ENCODE measurements around the gene MEGF11.

Gene MEGF11

DNA sequence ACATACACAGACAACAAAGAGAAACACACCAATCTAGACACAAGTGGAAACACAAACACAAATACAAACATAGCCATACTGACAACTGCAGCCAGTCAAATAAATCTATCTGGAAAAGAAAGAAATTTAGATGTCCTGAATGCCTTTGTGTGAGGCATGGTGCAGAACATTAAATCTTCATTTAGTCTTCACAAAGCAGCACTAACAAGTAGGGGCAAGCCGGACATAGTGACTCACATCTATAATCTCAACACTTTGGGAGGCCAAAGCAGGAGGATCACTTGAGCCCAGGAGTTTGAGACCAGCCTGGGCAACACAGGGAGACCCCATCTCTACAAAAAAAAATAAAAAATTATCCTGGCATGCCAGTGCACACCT lies 11.7 kb downstream of the MEGF11 start:
- H3K9me3 Mint-ChIP-seq: no peaks in the 10 kb centered on the region
- no peaks in the 10 kb centered on the region for H3K4me1 Mint-ChIP-seq
- no peaks in the 10 kb centered on the region for H3K36me3 Mint-ChIP-seq (ENCODE audit: insufficient read depth)
- H3K27ac Mint-ChIP-seq (ENCODE audit: low read depth): no peak overlapping the region
- no peak for DNase-seq (ENCODE audit: low spot score in 2 of 2)
- ATAC-seq (replicated peaks; ENCODE audit: extremely low read depth, poor library complexity, severe bottlenecking): no peak
- no peak overlapping the region for H3K4me3 Mint-ChIP-seq
- peaks cover 38% of the 10 kb centered on the region for H3K27me3 Mint-ChIP-seq

- Mint-ChIP-seq H3K36me3 (ENCODE audit: insufficient read depth) (no peaks in the 10 kb centered on the region), H3K9me3 (no peaks in the 10 kb centered on the region), H3K27ac (ENCODE audit: low read depth) (no peak overlapping the region), H3K4me3 (no peak overlapping the region), H3K27me3 (peaks cover 41% of the 10 kb centered on the region), H3K4me1 (no peaks in the 10 kb centered on the region)
- ATAC-seq (replicated peaks; ENCODE audit: extremely low read depth, poor library complexity, severe bottlenecking): no peak
- DNase-seq (ENCODE audit: low spot score in 2 of 2): no peak
Measured at GRCh38 chr15:66241087-66241907, 12.3 kb downstream of the MEGF11 start.

DNA sequence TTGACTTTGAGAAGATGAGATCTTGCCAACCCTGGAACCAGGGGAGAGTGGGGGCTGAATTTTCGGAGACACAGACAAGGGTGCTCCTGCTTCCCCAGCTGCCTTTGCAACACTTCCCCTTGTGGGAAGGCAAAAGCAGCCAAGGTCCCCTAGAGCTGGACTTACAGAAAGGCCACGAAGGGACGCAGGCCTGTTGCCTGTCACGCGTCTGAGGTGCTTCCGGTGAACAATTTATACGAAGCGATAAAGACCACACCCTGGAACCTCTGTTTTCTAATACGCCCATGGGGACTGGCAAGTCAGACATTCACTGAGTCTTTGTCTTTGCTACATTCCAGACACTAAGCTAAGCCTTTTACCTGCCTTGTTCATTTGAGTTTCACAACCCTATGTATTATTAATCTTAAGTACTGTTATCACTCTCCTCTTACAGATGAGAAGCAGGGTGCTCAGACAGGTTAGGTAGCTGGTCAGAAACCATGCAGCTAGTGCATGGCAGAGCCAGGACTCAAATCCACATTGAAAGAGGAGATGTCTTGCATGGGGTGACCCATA lies 13.2 kb downstream of the MEGF11 start:
- Mint-ChIP-seq H3K27ac (ENCODE audit: low read depth) (no peak overlapping the region), H3K4me3 (no peak overlapping the region), H3K4me1 (no peaks in the 10 kb centered on the region), H3K36me3 (ENCODE audit: insufficient read depth) (no peaks in the 10 kb centered on the region), H3K27me3 (peaks cover 45% of the 10 kb centered on the region), H3K9me3 (no peaks in the 10 kb centered on the region)
- ATAC-seq (replicated peaks; ENCODE audit: extremely low read depth, poor library complexity, severe bottlenecking): no peak
- no peak for DNase-seq (ENCODE audit: low spot score in 2 of 2)

GRCh38 chr15:66239514-66239913 lies 14.0 kb downstream of the MEGF11 start:
- ATAC-seq (replicated peaks; ENCODE audit: extremely low read depth, poor library complexity, severe bottlenecking) (no peak), DNase-seq (ENCODE audit: low spot score in 2 of 2) (no peak)
- no peak overlapping the region for H3K27ac Mint-ChIP-seq (ENCODE audit: low read depth)
- H3K4me1 Mint-ChIP-seq: no peaks in the 10 kb centered on the region
- H3K27me3 Mint-ChIP-seq: peaks cover 45% of the 10 kb centered on the region
- H3K36me3 Mint-ChIP-seq (ENCODE audit: insufficient read depth): no peaks in the 10 kb centered on the region
- H3K9me3 Mint-ChIP-seq: no peaks in the 10 kb centered on the region
- H3K4me3 Mint-ChIP-seq: no peak overlapping the region

DNA sequence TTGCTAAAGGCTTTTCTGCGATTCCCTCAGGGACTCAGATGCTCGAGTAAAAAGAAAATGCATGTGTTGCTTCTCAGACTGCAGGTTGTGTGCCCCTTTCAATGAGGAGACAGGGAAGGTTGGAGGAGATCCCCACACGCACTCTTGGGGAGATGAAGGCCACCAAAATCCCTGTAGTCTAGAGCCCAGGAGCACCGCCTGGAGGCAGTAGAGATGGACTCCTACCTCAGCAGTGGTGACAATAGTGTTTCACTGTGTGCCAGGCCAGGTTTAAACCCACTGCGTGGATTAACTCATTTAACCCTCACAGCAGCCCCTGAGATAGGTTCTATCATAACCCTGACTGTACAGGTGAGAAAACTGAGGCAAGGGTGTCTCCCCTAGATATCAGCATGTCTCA lies 15.2 kb downstream of the MEGF11 start:
- H3K4me3 Mint-ChIP-seq: no peak overlapping the region
- no peak for ATAC-seq (replicated peaks; ENCODE audit: extremely low read depth, poor library complexity, severe bottlenecking)
- no peaks in the 10 kb centered on the region for H3K36me3 Mint-ChIP-seq (ENCODE audit: insufficient read depth)

DNA sequence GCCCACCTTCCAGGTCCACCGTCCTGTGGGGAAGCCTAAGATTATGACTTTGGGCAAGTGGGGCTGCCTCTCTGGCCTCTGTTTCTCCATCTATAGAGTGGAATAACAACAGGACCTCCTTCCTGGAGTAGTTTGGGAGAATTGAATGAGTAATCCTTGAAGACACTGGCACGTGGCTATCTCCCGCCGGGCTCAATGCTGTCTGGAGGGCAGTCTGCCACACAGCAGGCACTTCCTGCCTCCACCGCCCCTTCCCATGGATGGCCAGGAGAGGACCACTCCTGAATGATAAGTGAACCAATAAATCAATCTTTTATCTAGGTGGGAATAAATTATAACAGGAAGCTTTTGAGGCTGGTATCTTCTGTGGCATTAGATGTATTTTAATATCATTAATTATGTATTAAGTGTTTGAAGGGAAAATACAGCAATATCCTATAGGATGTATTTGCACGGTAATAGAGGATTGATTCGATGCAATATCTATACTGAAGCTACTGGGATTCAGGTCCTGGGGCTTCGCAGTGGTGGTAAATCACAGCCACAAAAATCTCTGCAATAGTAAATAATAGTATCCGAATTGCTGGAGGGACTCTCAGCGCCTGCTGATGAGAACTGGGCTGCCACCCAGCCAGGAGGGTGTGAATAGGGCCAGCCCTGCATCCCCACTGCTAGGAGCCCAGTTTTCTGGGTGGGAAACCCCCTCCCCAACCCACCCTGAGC lies 15.9 kb downstream of the MEGF11 start:
- no peak overlapping the region for H3K27ac Mint-ChIP-seq (ENCODE audit: low read depth)
- no peak overlapping the region for H3K4me3 Mint-ChIP-seq
- H3K9me3 Mint-ChIP-seq: no peaks in the 10 kb centered on the region
- no peaks in the 10 kb centered on the region for H3K4me1 Mint-ChIP-seq
- DNase-seq (ENCODE audit: low spot score in 2 of 2): no peak
- H3K36me3 Mint-ChIP-seq (ENCODE audit: insufficient read depth): no peaks in the 10 kb centered on the region
- ATAC-seq (replicated peaks; ENCODE audit: extremely low read depth, poor library complexity, severe bottlenecking): no peak
- H3K27me3 Mint-ChIP-seq: peaks cover 49% of the 10 kb centered on the region

More for the DNA sequence above, 15.2 kb downstream of the MEGF11 start:
- H3K27ac Mint-ChIP-seq (ENCODE audit: low read depth): no peak overlapping the region
- no peaks in the 10 kb centered on the region for H3K4me1 Mint-ChIP-seq
- DNase-seq (ENCODE audit: low spot score in 2 of 2): no peak
- H3K9me3 Mint-ChIP-seq: no peaks in the 10 kb centered on the region
- peaks cover 44% of the 10 kb centered on the region for H3K27me3 Mint-ChIP-seq

- ATAC-seq (replicated peaks; ENCODE audit: extremely low read depth, poor library complexity, severe bottlenecking): no peak
- Mint-ChIP-seq H3K27me3 (peaks cover 57% of the 10 kb centered on the region), H3K27ac (ENCODE audit: low read depth) (no peak overlapping the region), H3K9me3 (no peaks in the 10 kb centered on the region), H3K4me1 (no peaks in the 10 kb centered on the region), H3K4me3 (no peak overlapping the region), H3K36me3 (ENCODE audit: insufficient read depth) (no peaks in the 10 kb centered on the region)
- no peak for DNase-seq (ENCODE audit: low spot score in 2 of 2)
Measured at GRCh38 chr15:66236806-66237375, 16.7 kb downstream of the MEGF11 start.

GRCh38 chr15:66235866-66236265 lies 17.7 kb downstream of the MEGF11 start:
- Mint-ChIP-seq H3K4me1 (no peaks in the 10 kb centered on the region), H3K27ac (ENCODE audit: low read depth) (no peak overlapping the region), H3K36me3 (ENCODE audit: insufficient read depth) (no peaks in the 10 kb centered on the region), H3K27me3 (peaks cover 61% of the 10 kb centered on the region), H3K4me3 (no peak overlapping the region), H3K9me3 (no peaks in the 10 kb centered on the region)
- no peak for ATAC-seq (replicated peaks; ENCODE audit: extremely low read depth, poor library complexity, severe bottlenecking)
- no peak for DNase-seq (ENCODE audit: low spot score in 2 of 2)

GRCh38 chr15:66234798-66235197 lies 18.8 kb downstream of the MEGF11 start:
- no peak overlapping the region for H3K27ac Mint-ChIP-seq (ENCODE audit: low read depth)
- no peaks in the 10 kb centered on the region for H3K4me1 Mint-ChIP-seq
- H3K27me3 Mint-ChIP-seq: peaks cover 69% of the 10 kb centered on the region
- no peak overlapping the region for H3K4me3 Mint-ChIP-seq
- H3K9me3 Mint-ChIP-seq: no peaks in the 10 kb centered on the region
- no peaks in the 10 kb centered on the region for H3K36me3 Mint-ChIP-seq (ENCODE audit: insufficient read depth)
- ATAC-seq (replicated peaks; ENCODE audit: extremely low read depth, poor library complexity, severe bottlenecking) (no peak), DNase-seq (ENCODE audit: low spot score in 2 of 2) (no peak)

DNA sequence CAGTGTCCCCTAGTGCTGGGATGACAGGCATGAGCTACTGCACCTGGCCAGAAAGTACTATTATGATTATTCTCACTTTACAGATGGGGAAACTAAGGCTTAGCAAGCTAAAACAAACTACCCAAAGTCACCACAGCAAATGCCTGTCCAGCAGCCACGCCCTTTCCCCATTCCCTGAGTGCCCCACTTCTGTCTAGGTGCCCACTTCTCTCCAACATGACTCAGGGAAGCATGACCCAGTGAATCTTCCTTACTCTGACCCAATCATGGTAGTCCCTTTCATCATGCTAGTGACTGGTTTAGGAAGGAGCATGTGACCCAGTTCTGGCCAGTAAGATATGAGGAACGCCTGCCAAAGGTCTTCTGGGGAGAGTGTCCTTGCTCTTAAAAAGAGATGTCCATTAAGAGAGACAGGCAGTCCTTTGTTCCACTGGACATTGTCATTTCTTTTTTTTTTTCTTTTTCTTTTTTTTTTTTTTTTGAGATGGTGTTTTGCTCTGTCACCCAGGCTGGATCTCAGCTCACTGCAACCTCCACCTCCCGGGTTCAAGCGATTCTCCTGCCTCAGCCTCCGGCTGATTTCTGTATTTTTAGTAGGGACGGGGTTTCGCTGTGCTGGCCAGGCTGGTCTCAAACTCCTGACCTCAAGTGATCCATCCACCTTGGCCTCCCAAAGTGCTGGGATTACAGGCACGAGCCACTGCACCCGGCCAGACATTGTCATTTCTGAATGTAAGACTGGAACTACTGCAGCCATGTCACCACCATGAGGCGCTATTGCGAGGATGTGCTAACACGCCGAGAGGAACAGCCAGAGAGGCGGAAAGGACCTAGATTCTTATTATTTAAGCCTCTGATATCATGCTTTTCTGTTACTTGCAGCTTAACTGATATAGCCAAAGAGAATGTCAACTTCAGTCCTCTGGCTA lies 19.8 kb downstream of the MEGF11 start:
- no peaks in the 10 kb centered on the region for H3K4me1 Mint-ChIP-seq
- peaks cover 68% of the 10 kb centered on the region for H3K27me3 Mint-ChIP-seq
- no peak overlapping the region for H3K27ac Mint-ChIP-seq (ENCODE audit: low read depth)
- ATAC-seq (replicated peaks; ENCODE audit: extremely low read depth, poor library complexity, severe bottlenecking) (no peak), DNase-seq (ENCODE audit: low spot score in 2 of 2) (no peak)
- no peak overlapping the region for H3K4me3 Mint-ChIP-seq
- H3K36me3 Mint-ChIP-seq (ENCODE audit: insufficient read depth): no peaks in the 10 kb centered on the region
- no peaks in the 10 kb centered on the region for H3K9me3 Mint-ChIP-seq

DNA sequence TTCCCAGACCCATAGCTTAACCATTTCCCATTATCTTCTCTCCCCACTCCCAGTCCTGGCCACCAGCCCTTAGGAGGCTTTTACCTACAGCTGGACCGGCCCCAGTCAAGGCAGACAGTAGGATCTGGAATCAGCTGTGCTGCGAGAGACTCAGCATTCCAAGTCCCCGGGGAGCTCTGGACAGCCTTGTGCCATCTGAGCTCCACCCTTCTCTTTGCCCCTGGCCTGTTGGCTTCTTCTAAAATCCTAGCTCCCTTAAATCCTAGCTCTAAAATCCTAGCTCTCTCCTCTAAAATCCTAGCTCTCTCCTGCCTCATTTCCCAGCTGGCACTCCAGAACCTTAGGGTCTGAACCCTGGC lies 21.3 kb downstream of the MEGF11 start:
- H3K27me3 Mint-ChIP-seq: peaks cover 72% of the 10 kb centered on the region
- DNase-seq (ENCODE audit: low spot score in 2 of 2) (no peak), ATAC-seq (replicated peaks; ENCODE audit: extremely low read depth, poor library complexity, severe bottlenecking) (no peak)
- no peaks in the 10 kb centered on the region for H3K36me3 Mint-ChIP-seq (ENCODE audit: insufficient read depth)
- no peaks in the 10 kb centered on the region for H3K4me1 Mint-ChIP-seq
- H3K4me3 Mint-ChIP-seq: no peak overlapping the region
- H3K9me3 Mint-ChIP-seq: no peaks in the 10 kb centered on the region
- no peak overlapping the region for H3K27ac Mint-ChIP-seq (ENCODE audit: low read depth)
